GM19455 (cell line): Measurements from ENCODE around the gene NUCKS1.
"Not testable (repeated sequence)": the region's sequence is repeated elsewhere in the genome, so short reads cannot be mapped to it uniquely, and the experiment has no call there.

Experiments
- ATAC-seq: cut with Tn5 transposase; IDR thresholded peaks from one replicate; pipeline ENCODE4 v1.9.1; 2021; ENCODE audit not compliant: unreplicated experiment

NUCKS1 gene

DNA sequence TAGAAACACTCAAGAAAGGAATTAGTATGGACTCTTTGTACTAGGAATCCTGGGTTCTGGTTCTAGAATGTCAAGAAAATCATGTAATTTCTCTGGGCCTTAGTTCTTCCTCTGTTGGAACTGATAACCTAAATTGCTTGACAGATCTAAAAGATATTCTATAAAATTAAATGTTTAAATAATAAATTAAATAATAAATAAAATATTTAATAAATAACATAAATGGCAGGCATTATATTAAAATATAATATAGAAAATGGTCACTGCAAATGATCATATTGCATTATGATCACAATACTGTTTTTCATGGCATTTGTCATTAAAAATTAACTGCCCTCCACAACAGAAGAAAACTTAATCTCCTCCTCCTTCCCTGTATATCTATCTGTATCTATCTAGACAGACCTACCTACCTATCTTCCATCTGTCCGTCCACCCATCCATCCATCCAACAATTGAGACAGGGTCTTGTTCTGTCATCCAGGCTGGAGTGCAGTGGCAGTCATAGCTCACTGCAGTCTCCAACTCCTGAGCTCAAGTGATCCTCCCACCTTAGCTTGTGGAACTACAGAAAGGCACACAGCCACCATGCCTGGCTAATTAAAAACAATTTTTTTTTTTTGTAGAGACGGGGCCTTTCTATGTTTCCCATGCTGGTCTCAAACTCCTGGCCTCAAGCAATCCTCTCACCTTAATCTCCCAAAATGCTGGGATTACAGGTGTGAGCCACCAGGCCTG lies 16.4 kb downstream of the NUCKS1 start:
- no peak for ATAC-seq

DNA sequence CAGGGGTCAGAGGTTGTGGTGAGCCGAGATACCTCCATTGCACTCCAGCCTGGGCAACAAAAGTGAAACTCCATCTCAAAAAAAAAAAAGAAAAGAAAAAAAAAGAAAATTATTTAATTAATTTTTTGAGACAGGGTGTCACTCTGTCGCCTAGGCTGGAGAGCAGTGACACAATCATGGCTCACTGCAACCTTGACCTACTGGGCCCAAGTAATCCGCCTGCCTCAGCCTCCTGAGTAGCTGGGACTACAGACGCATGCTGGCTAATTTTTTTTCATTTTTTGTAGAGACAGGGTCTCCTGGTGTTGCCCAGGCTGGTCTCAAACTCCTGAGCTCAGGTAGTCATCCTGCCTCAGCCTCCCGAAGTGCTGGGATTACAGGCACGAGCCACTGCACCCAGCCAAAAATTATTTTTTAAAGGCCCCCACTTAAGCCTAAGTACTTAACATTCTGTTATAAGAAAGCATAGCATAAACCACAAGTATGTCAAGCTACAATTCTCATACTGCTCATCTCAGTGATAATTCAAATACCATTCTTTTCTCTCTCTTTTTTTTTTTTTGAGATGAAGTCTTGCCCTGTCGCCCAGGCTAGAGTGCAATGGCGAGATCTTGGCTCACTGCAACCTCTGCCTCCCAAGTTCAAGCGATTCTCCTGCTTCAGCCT lies 19.9 kb downstream of the NUCKS1 start:
- no peak for ATAC-seq

DNA sequence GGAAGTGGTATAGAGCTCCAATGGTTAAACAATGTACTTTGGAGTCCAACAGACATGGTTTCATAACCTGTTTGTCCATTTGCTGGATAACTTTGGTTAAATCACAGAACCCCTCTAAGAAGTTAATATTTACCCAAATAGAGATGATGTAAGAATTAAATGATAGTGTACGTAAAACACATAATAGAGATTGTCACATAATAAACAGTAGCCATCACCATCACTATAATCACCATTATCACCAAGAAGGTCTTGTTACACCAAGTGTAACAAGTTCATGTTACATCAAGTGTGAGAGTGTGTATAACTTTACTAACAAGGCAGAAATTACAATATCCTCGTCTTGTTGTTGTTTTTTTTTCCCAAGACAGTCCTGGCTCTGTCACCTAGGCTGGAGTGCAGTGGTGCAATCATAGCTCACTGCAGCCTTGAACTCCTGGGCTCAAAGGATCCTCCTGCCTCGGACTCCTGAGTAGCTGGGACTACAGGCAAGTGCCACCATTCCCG lies 23.3 kb downstream of the NUCKS1 start:
- ATAC-seq: no peak

DNA sequence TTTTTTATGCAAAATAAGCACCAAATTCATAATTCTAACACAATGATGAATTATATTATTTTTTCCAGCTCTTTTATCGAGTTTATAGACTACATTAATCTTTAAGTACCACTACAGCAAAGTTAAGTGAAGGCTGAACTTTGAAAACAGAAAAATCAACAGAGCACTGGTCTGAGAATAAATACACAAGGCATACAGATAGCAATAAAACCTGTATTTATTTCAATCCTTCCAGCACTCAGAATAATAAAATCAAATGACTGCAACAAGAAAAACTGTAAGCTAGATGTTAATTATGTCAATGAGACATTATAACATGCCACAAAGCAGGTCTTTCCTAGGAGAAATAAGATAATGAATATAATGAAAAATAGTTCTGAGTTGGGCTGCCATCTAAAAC lies 24.5 kb downstream of the NUCKS1 start:
- ATAC-seq: no peak

DNA sequence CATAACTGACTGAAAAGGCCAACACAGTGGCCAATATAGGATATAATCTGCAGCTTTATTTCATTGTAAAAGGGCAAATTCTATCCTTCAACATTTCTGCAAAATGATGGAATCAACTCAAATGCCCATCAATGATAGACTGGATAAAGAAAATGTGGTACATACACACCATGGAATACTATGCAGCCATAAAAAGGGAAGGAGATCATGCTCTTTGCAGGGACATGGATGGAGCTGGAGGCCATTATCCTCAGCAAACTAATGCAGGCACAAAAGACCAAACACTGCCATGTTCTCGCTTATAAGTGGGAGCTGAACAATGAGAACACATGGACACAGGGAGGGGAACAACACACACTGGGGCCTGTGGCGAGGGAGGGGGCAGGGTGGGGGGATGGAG lies 29.2 kb downstream of the NUCKS1 start:
- not testable (repeated sequence) for ATAC-seq

DNA sequence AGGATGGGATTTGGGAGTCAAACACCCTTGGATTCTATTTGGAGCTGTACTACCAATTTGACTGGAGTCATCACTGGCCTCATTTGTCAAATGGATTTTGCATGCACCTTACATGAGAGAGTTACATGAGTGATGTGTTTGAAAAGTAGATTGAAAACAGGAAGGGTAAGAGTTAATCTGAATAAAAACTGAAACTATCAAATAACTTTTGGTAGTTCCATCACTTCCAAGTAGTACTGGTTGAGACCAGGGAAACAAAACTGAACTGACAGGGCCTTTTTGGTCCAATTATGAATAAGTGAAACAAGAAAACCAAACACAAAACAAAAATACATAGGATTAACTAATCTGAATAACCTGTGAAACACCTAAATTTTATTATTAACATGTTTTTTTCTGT lies 30.2 kb downstream of the NUCKS1 start:
- ATAC-seq: no peak

DNA sequence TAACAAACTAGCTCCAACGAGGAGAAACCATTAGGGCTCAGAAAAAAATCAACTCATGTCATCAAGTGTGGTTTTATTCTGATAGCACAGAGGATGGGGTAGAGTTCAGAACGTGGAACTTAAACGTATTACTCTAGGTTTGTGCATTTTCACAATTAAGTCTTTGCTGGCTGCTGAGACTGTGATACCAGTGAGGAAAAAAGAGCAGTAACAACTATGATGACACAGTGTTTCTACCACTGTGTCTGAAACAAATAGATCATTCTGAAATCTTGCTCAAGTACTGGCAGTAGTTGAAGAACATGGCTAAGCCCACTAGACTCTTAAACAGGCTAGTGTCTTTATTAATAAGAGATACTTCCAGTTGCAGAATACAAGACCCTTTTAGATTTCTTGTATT lies 31.0 kb downstream of the NUCKS1 start:
- no peak for ATAC-seq

DNA sequence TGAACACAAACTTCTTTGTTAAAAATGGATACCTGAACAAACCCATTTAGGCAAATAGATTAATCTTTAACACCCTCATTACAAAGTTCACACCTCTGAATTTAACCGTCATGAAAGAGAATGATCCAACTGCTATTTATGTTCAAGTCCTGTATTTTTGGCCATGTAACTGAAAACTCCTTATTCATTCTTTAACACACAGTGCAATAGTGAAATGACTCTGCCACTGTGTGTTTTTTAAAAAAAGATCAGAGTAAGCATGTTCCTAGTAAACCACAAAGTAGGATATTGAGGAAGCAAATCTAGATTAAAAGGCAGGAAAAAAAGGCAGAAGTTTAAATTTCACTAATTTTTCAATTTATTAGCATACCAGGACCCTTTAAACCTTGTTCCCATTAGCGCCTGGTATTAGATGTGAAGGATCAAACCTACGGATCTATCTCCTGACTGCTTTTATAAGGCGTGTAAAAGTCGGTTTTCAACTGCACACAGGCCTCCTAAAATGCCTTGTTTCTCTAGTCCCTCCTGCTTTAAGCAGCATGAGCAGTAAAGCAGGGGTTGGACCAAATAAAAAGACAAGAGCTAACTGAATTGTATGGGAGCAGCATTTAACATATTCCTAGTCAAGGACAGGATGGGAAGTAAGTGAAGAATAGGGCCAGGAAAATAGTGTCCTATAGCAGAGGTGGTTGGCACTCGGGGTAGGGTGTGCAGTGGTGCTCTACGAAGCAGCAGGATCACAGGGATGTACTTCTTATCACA lies 33.4 kb downstream of the NUCKS1 start:
- no peak for ATAC-seq

DNA sequence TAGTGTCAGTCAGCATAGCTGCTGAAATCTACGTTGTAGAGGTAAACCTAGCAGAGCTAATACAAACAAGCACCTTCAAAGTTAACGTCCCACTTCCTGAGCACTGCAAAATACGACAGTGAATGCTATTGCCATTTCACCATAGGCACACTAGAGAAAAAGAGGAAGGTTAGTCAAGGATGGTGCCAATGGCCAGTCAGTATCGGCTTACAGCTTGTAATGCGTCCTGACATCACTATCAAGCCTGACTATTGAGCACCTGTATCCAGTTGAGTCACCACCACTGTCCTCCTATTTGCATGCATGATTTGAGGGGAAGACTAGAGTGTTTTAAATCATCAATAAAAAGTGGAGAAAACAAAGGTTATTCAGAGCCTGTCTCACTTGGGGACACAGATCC lies 34.4 kb downstream of the NUCKS1 start:
- ATAC-seq: no peak

DNA sequence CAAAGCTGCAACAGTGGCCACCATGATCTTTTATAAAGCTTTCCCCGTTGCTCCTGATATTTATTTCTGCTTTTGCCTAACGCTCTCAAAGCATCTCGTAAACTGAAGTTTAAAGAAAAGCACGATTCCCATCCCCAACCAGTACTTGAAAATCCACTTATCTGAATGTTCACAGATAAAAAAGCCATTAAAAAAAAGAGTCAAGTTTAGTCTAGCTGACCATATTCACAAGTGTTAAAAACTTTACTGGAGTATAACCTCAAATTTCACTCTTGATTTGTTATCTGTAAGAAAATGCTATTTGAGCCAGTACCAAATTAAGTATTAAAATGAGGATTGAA lies 35.1 kb downstream of the NUCKS1 start:
- no peak for ATAC-seq

DNA sequence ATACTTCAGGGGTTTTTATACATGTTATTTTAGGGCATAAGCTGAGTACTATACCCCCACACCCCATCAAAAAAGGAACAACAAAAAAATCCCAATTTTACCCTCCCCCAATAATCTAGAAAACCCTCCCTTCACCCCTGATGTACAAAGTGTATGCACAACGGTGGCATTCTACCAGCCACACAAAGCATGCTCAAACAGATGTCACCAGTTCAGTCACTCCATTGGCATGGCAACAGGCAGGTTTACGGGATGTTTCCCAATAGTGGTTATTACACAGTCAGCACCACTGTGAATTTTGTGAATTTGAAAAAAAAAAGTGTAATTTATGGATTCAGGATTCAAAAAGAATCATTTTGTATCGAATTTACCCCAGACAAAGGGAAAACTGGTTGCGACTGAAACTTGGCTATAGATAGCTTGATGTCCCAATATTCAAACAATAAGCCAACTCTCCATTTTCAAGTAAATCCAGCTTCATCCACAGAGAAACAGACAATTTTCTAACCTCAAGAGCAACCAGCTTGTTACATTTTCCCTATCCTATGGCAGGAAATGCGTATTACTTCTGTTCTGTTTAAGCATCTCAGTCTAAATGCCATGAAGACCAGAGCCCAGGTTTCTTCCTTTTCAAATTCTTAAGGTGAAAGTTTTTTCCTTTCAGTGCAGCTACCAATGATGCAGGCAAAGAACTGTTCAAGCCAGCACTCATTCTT lies 35.6 kb downstream of the NUCKS1 start:
- no peak for ATAC-seq

DNA sequence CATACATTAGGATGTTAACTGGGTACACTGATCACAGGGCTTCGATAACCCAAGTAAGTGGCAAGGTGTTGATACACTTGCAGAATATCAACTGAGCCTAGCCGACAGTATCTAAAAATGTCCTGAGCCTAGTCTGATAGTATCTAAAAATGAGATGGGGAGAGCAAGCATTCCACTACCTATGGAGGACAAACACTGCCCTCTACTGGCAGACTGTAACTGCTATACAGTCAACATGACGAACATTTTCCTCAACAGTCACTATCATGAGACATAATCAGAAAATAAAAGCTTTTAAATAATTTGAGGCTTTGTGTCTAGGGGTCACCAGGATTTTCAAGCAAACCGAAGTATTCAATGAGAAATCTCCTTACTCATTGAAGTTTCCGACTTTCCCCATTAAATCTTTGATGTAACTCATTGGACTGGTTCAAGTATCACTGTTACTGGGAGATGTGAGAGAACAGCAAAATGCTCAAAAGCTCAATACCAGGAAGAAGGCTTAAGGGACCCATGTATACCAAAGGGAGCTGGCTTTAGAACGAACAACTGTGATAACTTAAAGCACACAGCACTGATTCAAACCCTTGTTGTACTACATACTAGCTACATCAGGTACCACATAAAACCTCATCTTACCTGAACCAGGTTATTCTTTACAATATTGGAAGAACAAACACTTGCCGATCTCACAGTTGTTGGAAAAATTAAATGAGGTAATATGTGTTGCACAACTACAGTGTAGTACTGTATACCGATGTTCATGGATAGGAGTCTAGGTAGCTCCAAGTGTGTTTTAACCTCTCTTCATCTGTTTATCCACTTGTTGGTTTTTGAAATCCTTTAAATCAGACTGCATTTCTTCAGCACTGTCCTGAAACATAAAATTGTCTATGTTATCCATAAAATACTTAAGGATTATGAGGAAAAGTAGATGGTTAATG lies 38.6 kb downstream of the NUCKS1 start:
- no peak for ATAC-seq

DNA sequence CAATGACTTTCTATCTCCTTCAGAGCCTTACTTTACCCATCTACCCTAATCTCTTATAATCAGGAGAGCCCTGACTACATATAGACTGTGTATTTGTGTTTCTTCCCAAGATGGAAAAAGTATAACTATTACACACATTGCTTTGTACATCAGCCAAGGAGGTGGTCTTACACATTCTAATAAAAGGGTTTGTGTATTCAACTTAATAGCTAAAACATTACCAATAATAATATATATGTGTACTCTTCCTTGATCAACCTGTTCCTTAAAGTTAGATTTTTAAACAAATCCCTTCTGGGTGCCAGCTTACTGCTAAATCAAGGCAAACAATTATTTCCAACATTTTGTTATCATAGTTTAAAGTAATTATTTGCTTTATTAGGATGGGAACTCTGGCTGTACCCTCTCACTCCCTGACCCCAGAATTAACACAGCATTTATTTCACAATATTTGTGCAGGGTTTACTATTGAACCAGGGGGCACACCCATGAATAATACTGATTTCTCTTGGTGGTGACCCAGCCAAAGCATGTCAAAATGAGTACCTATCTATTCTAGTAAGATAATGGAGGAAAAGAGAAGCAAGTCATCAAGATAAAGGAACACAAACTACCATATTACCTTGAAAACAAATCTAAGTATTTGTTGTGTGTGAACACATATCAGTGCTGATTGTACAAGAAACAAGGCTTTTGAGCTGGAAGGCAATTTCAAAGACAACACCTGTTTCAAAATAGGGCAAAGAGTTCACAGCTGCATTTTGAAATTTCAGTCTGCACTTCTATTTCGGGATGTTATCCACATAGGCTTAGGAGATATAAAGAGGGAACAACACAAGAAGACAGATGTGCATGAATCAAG lies 39.5 kb downstream of the NUCKS1 start:
- ATAC-seq: no peak

DNA sequence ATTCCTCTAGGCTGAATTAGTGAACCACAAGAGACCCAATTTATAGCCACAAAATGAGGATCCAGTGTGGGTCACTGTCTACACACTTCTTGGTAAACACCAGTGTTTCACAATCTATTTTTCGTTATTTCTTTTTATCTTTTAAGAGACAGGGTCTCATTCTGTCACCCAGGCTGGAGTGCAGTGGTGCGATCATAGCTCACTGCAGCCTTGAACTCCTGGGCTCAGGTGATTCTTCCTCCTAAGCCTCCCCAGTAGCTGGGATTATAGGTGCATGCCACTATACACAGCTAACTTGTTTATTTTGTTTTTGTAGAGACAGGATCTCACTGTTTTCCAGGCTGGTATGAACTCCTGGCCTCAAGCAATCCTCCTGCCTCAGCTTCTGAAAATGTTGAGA lies 40.3 kb downstream of the NUCKS1 start:
- no peak for ATAC-seq

DNA sequence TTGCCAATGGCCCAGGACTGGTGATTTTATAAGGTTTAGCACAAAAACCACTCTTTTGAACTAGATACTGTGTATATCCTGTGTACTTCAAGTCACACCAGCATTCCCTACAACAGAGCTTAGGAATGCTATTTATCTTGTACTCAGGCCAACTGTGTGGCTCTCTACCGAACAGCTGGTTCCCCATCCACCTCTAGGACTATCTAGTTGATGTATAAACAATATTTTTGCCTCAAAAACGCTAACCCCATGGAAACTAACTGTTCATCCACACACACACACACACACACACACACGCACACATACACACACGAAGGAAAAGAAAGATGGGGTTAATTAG lies 41.0 kb downstream of the NUCKS1 start:
- no peak for ATAC-seq

DNA sequence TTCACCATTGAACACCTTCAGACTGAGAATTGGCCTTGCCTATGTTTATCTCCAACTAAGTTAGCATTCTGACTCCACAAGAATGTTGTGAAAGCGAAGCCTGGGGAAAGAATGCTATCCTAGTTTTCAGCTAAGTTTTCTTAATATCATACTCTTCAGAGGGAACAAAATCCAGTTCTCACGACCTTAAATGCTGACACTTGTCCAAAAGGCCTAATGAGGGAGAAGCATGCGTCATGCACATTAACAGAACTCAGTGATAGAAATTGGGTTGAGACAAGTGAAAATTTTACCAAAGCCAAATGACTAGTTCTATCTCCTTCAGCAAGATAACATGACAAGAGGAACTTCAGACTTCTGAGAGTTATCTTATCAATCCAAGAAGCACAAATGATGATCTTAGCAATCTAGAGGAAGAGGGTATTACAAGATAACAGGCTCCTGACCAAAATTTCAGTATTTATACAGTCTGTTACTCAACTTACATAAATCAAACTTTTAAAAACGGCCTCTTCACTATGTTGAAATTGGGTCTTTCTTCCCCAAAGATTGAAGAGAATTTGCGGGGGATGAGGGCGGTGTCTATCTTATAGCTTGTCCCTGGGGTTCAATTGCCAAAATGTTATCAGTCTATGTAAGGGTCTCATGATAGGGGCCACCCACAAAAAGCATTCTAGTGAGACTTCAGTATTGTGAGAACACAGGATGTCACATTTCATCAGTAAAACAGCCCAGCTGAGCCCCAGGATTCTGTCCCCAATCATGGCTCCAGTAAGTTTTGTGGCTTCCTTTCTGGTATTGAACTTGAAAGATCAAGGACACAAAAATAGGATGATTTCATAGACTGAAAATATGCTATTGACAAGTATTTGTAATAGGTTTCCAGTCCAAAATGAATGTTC lies 43.1 kb downstream of the NUCKS1 start:
- ATAC-seq: no peak

DNA sequence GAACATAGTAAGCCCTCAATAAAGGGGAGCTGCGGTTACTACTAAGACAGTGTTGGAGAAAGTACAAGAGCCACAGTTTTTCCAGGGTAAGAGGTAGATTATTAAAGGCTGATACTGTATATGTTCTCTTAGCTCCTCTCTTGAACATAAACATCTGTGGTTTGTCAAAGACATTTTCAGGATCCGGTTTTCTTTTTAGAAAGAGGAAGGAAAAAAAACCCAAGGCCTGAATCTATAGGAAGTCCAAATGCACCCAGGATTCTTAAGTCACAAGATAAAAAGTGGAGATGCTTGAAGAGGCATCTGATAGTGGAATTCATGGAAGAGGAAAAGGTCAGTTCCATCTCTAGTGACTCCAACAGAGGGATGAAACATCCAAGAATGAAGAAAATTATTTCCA lies 45.1 kb downstream of the NUCKS1 start:
- ATAC-seq: no peak

DNA sequence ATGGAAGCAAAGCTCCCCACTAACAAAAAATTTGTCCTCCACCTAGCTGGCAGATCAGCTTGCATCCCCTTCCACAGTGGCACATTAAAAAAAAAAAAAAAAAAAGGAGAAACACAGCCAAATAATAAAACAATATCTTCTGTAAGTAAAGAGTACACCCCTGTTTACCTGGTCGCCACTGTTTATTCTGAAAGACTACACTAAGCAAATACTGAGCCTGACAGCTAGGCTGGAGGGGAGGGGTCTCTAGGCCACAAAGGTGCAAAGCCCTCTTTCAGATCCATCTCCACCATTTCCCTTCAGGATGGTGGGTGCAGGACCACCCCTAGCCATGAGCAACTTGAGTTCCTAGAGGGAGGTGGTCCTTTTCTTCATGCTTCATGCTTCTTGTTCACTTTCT lies 46.9 kb downstream of the NUCKS1 start:
- ATAC-seq: no peak
